ENCODE measurements around the gene ADNP2. TPM values are rescaled to one million over a fixed set of nuclear protein-coding genes. Genes with fewer than 3 reads are reported as not detected.

The ADNP2 gene
- total and polyA plus RNA-seq, 2 experiments from 2014 or later = 19.3 to 66.4 TPM

DNA sequence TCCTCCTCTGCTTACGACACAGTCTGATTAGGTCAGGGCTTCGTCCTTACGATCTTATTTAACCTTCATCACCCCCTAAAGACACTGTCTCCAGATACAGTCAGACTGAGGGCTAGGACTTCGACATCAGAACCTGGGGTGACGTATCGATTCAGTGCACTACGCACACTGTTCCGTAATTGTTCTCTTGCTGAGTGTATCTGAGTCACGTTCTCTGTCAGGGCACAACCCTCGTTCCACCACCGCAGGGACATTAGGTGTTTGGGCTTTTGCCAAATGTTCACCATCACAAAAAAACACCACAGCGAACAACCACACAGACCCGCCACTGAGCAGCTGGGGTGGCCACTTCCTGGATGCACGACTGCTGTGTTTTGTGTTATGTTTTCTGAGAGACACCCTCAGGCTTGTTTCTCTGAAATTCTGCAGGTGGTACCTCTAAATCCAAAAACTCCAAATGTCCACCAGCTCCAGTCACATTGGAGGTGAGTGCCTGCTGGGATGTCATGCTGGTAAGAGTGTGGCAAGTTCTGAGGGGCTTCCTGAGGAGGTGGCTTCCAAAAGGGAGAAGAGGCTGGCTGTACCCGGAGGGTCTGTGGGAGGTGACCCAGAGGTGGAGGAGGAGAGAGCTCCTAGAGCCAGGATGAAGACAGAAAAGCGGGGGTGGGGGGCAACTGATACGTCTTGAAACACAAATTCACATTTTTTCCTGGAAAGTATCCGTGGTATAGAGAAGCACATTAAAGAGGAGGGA is 66.6 kb downstream of the ADNP2 start (continued):
- TF ChIP-seq CREB1 (CRISPR knock-in tag; IDR thresholded peaks at IDR 0.05; ENCODE audit: low read depth) (no peak), ZNF114 (CRISPR knock-in tag; IDR thresholded peaks at IDR 0.05) (no peak), ZNF331 (CRISPR knock-in tag; IDR thresholded peaks at IDR 0.05; ENCODE audit: low read depth) (no peak), JUNB (IDR thresholded peaks at IDR 0.05; ENCODE audit: unreplicated experiment) (no peak), NANOG (IDR thresholded peaks at IDR 0.05; ENCODE audit: borderline replicate concordance) (no peak), POLR2AphosphoS5 (IDR thresholded peaks at IDR 0.05; ENCODE audit: low read depth) (no peak), EZH2 (IDR thresholded peaks at IDR 0.05; ENCODE audit: low read depth, unreplicated experiment) (no peak), STAT1 (IDR thresholded peaks at IDR 0.05; ENCODE audit: unreplicated experiment) (no peak), EZH2phosphoT487 (IDR thresholded peaks at IDR 0.05; ENCODE audit: unreplicated experiment) (no peak)
- TF ChIP-seq, protein P1, sequence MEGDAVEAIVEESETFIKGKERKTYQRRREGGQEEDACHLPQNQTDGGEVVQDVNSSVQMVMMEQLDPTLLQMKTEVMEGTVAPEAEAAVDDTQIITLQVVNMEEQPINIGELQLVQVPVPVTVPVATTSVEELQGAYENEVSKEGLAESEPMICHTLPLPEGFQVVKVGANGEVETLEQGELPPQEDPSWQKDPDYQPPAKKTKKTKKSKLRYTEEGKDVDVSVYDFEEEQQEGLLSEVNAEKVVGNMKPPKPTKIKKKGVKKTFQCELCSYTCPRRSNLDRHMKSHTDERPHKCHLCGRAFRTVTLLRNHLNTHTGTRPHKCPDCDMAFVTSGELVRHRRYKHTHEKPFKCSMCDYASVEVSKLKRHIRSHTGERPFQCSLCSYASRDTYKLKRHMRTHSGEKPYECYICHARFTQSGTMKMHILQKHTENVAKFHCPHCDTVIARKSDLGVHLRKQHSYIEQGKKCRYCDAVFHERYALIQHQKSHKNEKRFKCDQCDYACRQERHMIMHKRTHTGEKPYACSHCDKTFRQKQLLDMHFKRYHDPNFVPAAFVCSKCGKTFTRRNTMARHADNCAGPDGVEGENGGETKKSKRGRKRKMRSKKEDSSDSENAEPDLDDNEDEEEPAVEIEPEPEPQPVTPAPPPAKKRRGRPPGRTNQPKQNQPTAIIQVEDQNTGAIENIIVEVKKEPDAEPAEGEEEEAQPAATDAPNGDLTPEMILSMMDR (conservative IDR thresholded peaks at IDR 0.05; ENCODE audit: low read depth in 2 of 2) = no peak

DNA sequence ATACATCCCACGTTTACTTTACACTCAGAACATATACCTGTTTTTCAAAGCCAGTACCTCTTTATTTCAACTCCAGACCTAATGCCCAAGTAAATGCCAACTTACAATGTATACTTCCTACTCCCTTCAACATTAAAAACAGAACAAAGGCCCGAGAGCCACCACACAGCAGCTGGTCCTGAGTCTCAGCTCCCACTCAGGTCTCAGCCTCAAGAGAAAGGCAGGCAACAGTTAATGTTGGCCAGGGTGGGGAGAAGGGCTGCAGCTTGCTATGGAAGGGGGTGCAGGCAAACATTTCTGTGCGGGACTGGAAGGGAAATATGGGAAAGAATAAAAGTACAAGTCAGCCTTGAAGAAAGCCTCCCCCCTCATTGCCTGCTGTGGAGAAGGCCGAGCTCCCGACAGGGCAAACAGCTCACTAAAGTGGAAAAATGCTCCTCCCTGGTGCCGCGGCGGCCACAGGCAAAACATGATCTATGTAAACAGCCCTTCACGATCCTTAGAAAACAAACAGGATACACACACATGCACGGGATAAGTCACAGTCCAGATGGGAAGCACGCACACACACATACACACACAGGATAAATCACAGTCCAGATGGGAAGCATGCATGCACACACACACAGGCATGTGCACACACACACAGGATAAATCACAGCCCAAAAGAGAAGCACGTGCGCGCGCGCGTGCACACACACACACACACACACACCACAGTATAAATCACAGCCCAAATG is 67.4 kb downstream of the ADNP2 start:
- no peaks in the 10 kb centered on the region for H3K79me2 ChIP-seq (replicated peaks; ENCODE audit: insufficient read depth)
- Mint-ChIP-seq H3K36me3 (ENCODE audit: low read depth) (no peaks in the 10 kb centered on the region; the same call in 2 of the 3 replicates), H3K27ac (no peak overlapping the region), H3K4me3 (no peak overlapping the region), H3K4me1 (peaks cover 3% of the 10 kb centered on the region; the same call in 2 of the 3 replicates), H3K9me3 (no peaks in the 10 kb centered on the region), H3K27me3 (ENCODE audit: insufficient read depth, low read depth, poor library complexity) (peaks cover 5% of the 10 kb centered on the region)
- no peak for DNase-seq (ENCODE audit: low spot score)
- no peak for ATAC-seq
- H2AFZ ChIP-seq = no peak overlapping the region
- H3K27ac ChIP-seq (ENCODE audit: low read depth) = no peak overlapping the region
- no peak overlapping the region for H3K4me3 ChIP-seq
- no peaks in the 10 kb centered on the region for H3K4me1 ChIP-seq (ENCODE audit: insufficient read depth)
- no peak for TF ChIP-seq CREB1 (CRISPR knock-in tag; IDR thresholded peaks at IDR 0.05; ENCODE audit: low read depth)
- TF ChIP-seq ZNF114 (CRISPR knock-in tag; IDR thresholded peaks at IDR 0.05) = no peak
- no peak for TF ChIP-seq NANOG (IDR thresholded peaks at IDR 0.05; ENCODE audit: borderline replicate concordance)
- no peaks in the 10 kb centered on the region for H4K20me1 ChIP-seq (replicated peaks; ENCODE audit: insufficient read depth)
- no peaks in the 10 kb centered on the region for H3F3A ChIP-seq (replicated peaks; ENCODE audit: low read depth)
- no peaks in the 10 kb centered on the region for H3K9me2 ChIP-seq (ENCODE audit: insufficient read depth)
- no peaks in the 10 kb centered on the region for H3K27me3 ChIP-seq (ENCODE audit: insufficient read depth)
- H3K36me3 ChIP-seq (ENCODE audit: insufficient read depth) = no peaks in the 10 kb centered on the region
- H3K4me2 ChIP-seq = no peak overlapping the region

GRCh38 chr18:80177128-80177527 is 68.1 kb downstream of the ADNP2 start:
- Mint-ChIP-seq H3K36me3 (ENCODE audit: low read depth) (no peaks in the 10 kb centered on the region; the same call in 2 of the 3 replicates), H3K4me3 (no peak overlapping the region), H3K9me3 (no peaks in the 10 kb centered on the region), H3K4me1 (peaks cover 5% of the 10 kb centered on the region; the same call in 2 of the 3 replicates), H3K27me3 (ENCODE audit: insufficient read depth, low read depth, poor library complexity) (peaks cover 10% of the 10 kb centered on the region), H3K27ac (no peak overlapping the region)
- H3K27ac ChIP-seq (ENCODE audit: low read depth) = no peak overlapping the region
- no peaks in the 10 kb centered on the region for H3K4me1 ChIP-seq (ENCODE audit: insufficient read depth)
- H3K4me3 ChIP-seq = no peak overlapping the region
- ATAC-seq = no peak
- H3K4me2 ChIP-seq = no peak overlapping the region
- H4K20me1 ChIP-seq (replicated peaks; ENCODE audit: insufficient read depth) = no peaks in the 10 kb centered on the region
- no peaks in the 10 kb centered on the region for H3F3A ChIP-seq (replicated peaks; ENCODE audit: low read depth)
- H3K9me2 ChIP-seq (ENCODE audit: insufficient read depth) = no peaks in the 10 kb centered on the region
- no peaks in the 10 kb centered on the region for H3K36me3 ChIP-seq (ENCODE audit: insufficient read depth)
- no peak overlapping the region for H2AFZ ChIP-seq
- no peaks in the 10 kb centered on the region for H3K27me3 ChIP-seq (ENCODE audit: insufficient read depth)
- no peak for DNase-seq (ENCODE audit: low spot score)
- TF ChIP-seq ZNF331 (CRISPR knock-in tag; IDR thresholded peaks at IDR 0.05; ENCODE audit: low read depth) (no peak), ZNF114 (CRISPR knock-in tag; IDR thresholded peaks at IDR 0.05) (no peak), CREB1 (CRISPR knock-in tag; IDR thresholded peaks at IDR 0.05; ENCODE audit: low read depth) (no peak)
- H3K79me2 ChIP-seq (replicated peaks; ENCODE audit: insufficient read depth) = no peaks in the 10 kb centered on the region

Measured in GM23338 (cell line).